Thyroid gland (tissue), 4 donors: ENCODE data around the gene DNAH10. TPM values are rescaled to one million over a fixed set of nuclear protein-coding genes. Genes with fewer than 3 reads are reported as not detected.

Experiments used
- DNase-seq, 2 donors: peaks; one replicate each; pipeline ENCODE4 v3.0.0-alpha.2; 2019
- H3K27ac ChIP-seq, 3 donors: fragments of 200-600 bp; sonication (generic); 1 replicate in 2 of 3; 2 replicates in 1 of 3; pipeline ENCODE4 v1.5.1; 2016 to 2019; ENCODE audit warnings: mild to moderate bottlenecking in 1 of 3, moderate library complexity in 1 of 3
- H3K27me3 ChIP-seq: fragments of 200-600 bp; sonication (generic); one replicate; pipeline ENCODE4 v1.5.1; 2019
- H3K36me3 ChIP-seq, 2 donors: fragments of 200-600 bp; sonication (generic); one replicate each; pipeline ENCODE4 v1.5.1; 2016 to 2019
- H3K4me1 ChIP-seq, 2 donors: fragments of 200-600 bp; sonication (generic); one replicate each; pipeline ENCODE4 v1.5.1; 2017 to 2019
- H3K4me3 ChIP-seq, 3 donors: fragments of 200-600 bp; sonication (generic); replicated peaks in 1 of 3; 1 replicate in 2 of 3; 2 replicates in 1 of 3; pipeline ENCODE4 v1.5.1; 2016; ENCODE audit warnings: mild to moderate bottlenecking in 1 of 3
- H3K9me3 ChIP-seq: fragments of 200-600 bp; sonication (generic); one replicate; pipeline ENCODE4 v1.5.1; 2017
- POLR2A ChIP-seq, 2 donors: fragments of 450-650 bp; IDR thresholded peaks; one replicate each; pipeline ENCODE4 v1.6.1; 2017; ENCODE audit warnings: antibody characterized with exemption in 2 of 2, mild to moderate bottlenecking in 2 of 2, moderate library complexity in 1 of 2
- WGBS, 2 donors: methylation state at CpG; one replicate each; pipeline ENCODE4 v1.1.5; 2017; 5-methylcytosine and 5-hydroxymethylcytosine counted together
- intact Hi-C: fragments of 100-400 bp; cut with DNase I; formaldehyde crosslinking; loops from one replicate; pipeline ENCODE4 v1.15.1; 2023
- total RNA-seq, 4 donors: library from RNA; depleted of rRNA; stranded (reverse); fragments of >200 nt; gene quantifications; one replicate each; pipeline ENCODE4 v1.2.3, GENCODE V29; 2016
- TF ChIP-seq, protein P1 (sequence below), 6 experiments: fragments of 200-600 bp in 3 of 6; fragments of 450-650 bp in 3 of 6; sonication (generic) in 3 of 6; IDR thresholded peaks; one replicate each; pipeline ENCODE4 v1.5.1; 2016 to 2019; ENCODE audit warnings: antibody characterized with exemption in 6 of 6, mild to moderate bottlenecking in 2 of 6, inconsistent platforms in 1 of 6, moderate library complexity in 1 of 6

DNAH10 gene
- total RNA-seq, result under 1 TPM in 3 of 4 donors, not detected in 1; 0.10 to 0.33 (median 0.27) TPM

DNA sequence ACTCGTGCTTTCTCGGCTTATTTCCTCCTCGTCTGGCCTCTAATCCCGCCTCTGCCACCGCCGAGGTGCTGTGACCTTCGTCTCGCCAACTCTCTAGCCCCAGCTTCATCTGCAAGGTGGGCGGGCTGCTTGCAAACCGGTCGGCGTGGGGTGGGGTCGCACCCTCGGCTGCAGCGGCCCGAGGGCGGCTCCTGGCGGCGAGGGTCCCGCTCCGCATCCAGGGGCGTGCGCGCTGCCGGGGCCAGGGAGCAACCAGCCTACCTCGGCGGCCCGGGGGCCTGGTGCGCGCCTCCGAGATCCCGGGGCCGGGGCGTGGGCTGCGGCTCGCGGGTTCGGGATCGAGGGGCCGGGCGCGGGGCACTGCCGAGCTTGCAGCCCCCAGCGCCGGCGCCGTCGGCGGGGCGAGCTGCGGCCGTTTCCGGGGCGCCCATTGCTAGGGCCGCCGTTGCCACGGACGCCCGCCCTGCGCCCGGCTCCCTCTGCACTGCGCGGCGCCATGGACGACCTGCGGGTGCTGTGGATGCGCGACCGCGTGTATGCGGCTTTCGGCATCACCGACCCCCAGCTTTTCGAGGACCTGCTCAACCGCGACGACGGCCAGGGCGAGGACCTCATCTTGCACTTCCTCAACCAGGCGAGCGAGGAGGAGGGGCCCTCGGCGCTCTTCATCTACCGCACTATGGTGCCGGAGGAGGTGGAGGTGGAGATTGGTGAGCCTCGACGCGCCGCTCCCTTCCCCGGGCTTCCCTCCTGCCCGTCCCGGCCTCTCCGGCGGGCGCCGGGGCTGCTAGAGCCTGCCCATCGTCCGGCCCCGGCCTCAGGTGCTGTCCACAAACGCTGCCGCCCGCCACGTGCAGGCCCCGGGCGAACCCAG is at the start of gene DNAH10:
Gene DNAH10 (plus strand): TSS at position 461 of the 874 bp plus-strand sequence. CDS start 36 bp downstream, at position 497.
- intact Hi-C loops, result no loop called here
- Histone ChIP-seq H3K27ac (no peak within 1 kb of the TSS), H3K27me3 (no peaks in the 10 kb centered on the region), H3K4me1 (peaks cover 8 to 18% of the 10 kb centered on the region in 2 donors), H3K9me3 (no peaks in the 10 kb centered on the region), H3K36me3 (no peaks in the 10 kb centered on the region), H3K4me3 (peak within 1 kb of the TSS in 2 of 3 donors; percentile 23 to 25)
- 5 to 7% methylated on average over 9 to 17 of the region's 105 CpGs for WGBS, 2 donors
- DNase-seq, result peak; percentile 16 to 21
- no peak for TF ChIP-seq POLR2A (IDR thresholded peaks at IDR 0.05)
- TF ChIP-seq, protein P1, sequence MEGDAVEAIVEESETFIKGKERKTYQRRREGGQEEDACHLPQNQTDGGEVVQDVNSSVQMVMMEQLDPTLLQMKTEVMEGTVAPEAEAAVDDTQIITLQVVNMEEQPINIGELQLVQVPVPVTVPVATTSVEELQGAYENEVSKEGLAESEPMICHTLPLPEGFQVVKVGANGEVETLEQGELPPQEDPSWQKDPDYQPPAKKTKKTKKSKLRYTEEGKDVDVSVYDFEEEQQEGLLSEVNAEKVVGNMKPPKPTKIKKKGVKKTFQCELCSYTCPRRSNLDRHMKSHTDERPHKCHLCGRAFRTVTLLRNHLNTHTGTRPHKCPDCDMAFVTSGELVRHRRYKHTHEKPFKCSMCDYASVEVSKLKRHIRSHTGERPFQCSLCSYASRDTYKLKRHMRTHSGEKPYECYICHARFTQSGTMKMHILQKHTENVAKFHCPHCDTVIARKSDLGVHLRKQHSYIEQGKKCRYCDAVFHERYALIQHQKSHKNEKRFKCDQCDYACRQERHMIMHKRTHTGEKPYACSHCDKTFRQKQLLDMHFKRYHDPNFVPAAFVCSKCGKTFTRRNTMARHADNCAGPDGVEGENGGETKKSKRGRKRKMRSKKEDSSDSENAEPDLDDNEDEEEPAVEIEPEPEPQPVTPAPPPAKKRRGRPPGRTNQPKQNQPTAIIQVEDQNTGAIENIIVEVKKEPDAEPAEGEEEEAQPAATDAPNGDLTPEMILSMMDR (IDR thresholded peaks at IDR 0.05), result peak in 1 of 6 experiments; percentile 7

GRCh38 chr12:123712780-123713319 is 49.3 kb upstream of the DNAH10 start:
- peak overlapping the region in 1 of 3 donors; percentile 37 for H3K27ac ChIP-seq
- no peak for DNase-seq
- intact Hi-C loops, result no loop called here
- no peaks in the 10 kb centered on the region for H3K27me3 ChIP-seq
- H3K9me3 ChIP-seq, result no peaks in the 10 kb centered on the region
- TF ChIP-seq, protein P1 (IDR thresholded peaks at IDR 0.05), result no peak
- TF ChIP-seq POLR2A (IDR thresholded peaks at IDR 0.05), result no peak
- no peaks in the 10 kb centered on the region for H3K36me3 ChIP-seq
- WGBS, 2 donors, result 0% methylated on average over 15 to 22 of the region's 26 CpGs
- H3K4me3 ChIP-seq, result peak overlapping the region; percentile 87 to 98 (median 88)
- peaks cover 18 to 19% of the 10 kb centered on the region in 2 donors for H3K4me1 ChIP-seq

GRCh38 chr12:123713398-123713797 is 48.7 kb upstream of the DNAH10 start:
- TF ChIP-seq, protein P1 (IDR thresholded peaks at IDR 0.05), result no peak
- no peak for TF ChIP-seq POLR2A (IDR thresholded peaks at IDR 0.05)
- WGBS, 2 donors, result 33 to 41% methylated on average over 6 of the region's 6 CpGs
- H3K9me3 ChIP-seq, result no peaks in the 10 kb centered on the region
- H3K36me3 ChIP-seq, result no peaks in the 10 kb centered on the region
- intact Hi-C loops, result no loop called here
- DNase-seq, result no peak
- H3K27ac ChIP-seq, result no peak overlapping the region
- peaks cover 18 to 19% of the 10 kb centered on the region in 2 donors for H3K4me1 ChIP-seq
- no peaks in the 10 kb centered on the region for H3K27me3 ChIP-seq
- H3K4me3 ChIP-seq, result peak overlapping the region in 2 of 3 donors; percentile 87 to 98

- 69 to 78% methylated on average over 9 to 10 of the region's 10 CpGs for WGBS, 2 donors
- no peaks in the 10 kb centered on the region for H3K9me3 ChIP-seq
- H3K27me3 ChIP-seq, result no peaks in the 10 kb centered on the region
- no peak for TF ChIP-seq POLR2A (IDR thresholded peaks at IDR 0.05)
- TF ChIP-seq, protein P1 (IDR thresholded peaks at IDR 0.05), result no peak
- H3K27ac ChIP-seq, result no peak overlapping the region
- H3K36me3 ChIP-seq, result no peaks in the 10 kb centered on the region
- peaks cover 18 to 19% of the 10 kb centered on the region in 2 donors for H3K4me1 ChIP-seq
- DNase-seq, result no peak
- intact Hi-C loops, result no loop called here
- H3K4me3 ChIP-seq, result no peak overlapping the region
Measured at GRCh38 chr12:123713823-123714585, 48.1 kb upstream of the DNAH10 start.
